A549 (cell line): Measurements from ENCODE around the gene HIPK1.

Source experiments
- CTCF ChIP-seq: fragments of >200 bp; sonication (Bioruptor Twin); formaldehyde crosslinking; IDR thresholded peaks from 3 replicates; pipeline ENCODE4 v1.5.1; 2016
- EP300 ChIP-seq, 2 experiments: fragments of >200 bp; sonication (Bioruptor Twin); formaldehyde crosslinking; IDR thresholded peaks; 2 replicates in 1 of 2; 3 replicates in 1 of 2; pipeline ENCODE4 v1.6.1; 2016 to 2017
- HOXA7 ChIP-seq: fragments of 250-450 bp; sonication (Bioruptor Pico); IDR thresholded peaks from 2 replicates; pipeline ENCODE4 v1.5.0; 2020; ENCODE audit warnings: mild to moderate bottlenecking, moderate library complexity
- RAD21 ChIP-seq, 2 experiments: fragments of >200 bp in 1 of 2; sonication (Bioruptor Twin) in 1 of 2; formaldehyde crosslinking in 1 of 2; IDR thresholded peaks in 1 of 2; conservative IDR thresholded peaks in 1 of 2; 2 replicates in 1 of 2; 3 replicates in 1 of 2; pipeline ENCODE4 v1.6.1; 2012 to 2018; ENCODE audit warnings: inconsistent platforms in 1 of 2
- SREBF2 ChIP-seq: fragments of 450-650 bp; IDR thresholded peaks from 2 replicates; pipeline ENCODE4 v1.6.1; 2014; ENCODE audit warnings: mild to moderate bottlenecking, moderate library complexity
- USF2 ChIP-seq: fragments of 450-650 bp; IDR thresholded peaks from 2 replicates; pipeline ENCODE4 v1.6.1; 2014; ENCODE audit warnings: antibody characterized with exemption
- ZNF302 ChIP-seq: fragments of 250-450 bp; sonication (Bioruptor Pico); IDR thresholded peaks from 2 replicates; pipeline ENCODE4 v1.9.0; 2021; ENCODE audit warnings: inconsistent platforms, mild to moderate bottlenecking, moderate library complexity

DNA sequence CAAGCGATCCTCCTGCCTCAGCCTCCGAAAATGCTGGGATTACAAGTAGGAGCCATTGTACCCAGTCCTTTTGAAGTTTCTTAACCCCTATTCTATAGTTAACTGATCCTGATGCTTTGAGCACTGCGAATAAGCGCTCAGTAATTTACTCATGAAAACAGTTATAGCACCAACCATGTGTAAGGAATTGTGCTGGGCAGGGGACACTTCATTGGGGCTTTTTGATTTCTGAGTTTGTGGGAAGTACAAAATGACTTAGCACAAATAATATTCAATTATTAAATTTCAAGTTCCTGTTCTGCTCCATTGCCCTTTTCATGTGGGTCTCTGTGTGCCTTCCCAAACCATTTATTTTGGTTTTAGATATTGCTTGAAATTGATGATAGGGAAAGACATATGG lies 6.2 kb upstream of the HIPK1 start:
- TF ChIP-seq CTCF (no peak), USF2 (no peak), SREBF2 (no peak), ZNF302 (no peak), HOXA7 (no peak), RAD21 (conservative IDR thresholded peaks at IDR 0.05 in 1 of 2, IDR thresholded peaks at IDR 0.05 in 1 of 2) (no peak), EP300 (IDR thresholded peaks at IDR 0.05) (no peak)
